Urinary bladder (tissue), 4 donors: Measurements from ENCODE around the gene IL17B. TPM values are rescaled to one million over a fixed set of nuclear protein-coding genes. Genes with fewer than 3 reads are reported as not detected.

Experiments used
- DNase-seq: peaks from one replicate; pipeline ENCODE4 v3.0.0-alpha.2; 2015; ENCODE audit errors: extremely low spot score
- H3K27ac ChIP-seq: one replicate; pipeline ENCODE4 v1.5.1; 2013; ENCODE audit warnings: low read depth, mild to moderate bottlenecking, moderate library complexity
- H3K36me3 ChIP-seq: one replicate; pipeline ENCODE4 v1.6.1; 2013; ENCODE audit warnings: mild to moderate bottlenecking, moderate library complexity; ENCODE audit not compliant: insufficient read depth
- H3K4me1 ChIP-seq: one replicate; pipeline ENCODE4 v1.6.1; 2013; ENCODE audit warnings: mild to moderate bottlenecking, moderate library complexity; ENCODE audit not compliant: insufficient read depth
- H3K4me3 ChIP-seq: one replicate; pipeline ENCODE4 v1.5.1; 2013; ENCODE audit warnings: low read depth, low read length
- WGBS: extraction: QIAGEN DNeasy Blood & Tissue Kit; methylation state at CpG from one replicate; pipeline ENCODE4 v1.1.7; 2013; 5-methylcytosine and 5-hydroxymethylcytosine counted together
- polyA plus RNA-seq: library from polyadenylated mRNA; stranded (reverse); fragments of 200-250 nt; gene quantifications from one replicate; pipeline ENCODE4 v1.2.3, GENCODE V29; 2013
- total RNA-seq: library from RNA; depleted of rRNA; stranded (reverse); fragments of >200 nt; gene quantifications from one replicate; pipeline ENCODE4 v1.2.3, GENCODE V29; 2014
- donor health status: healthy with polysubstance abuse.
- donor health status: healthy.

Gene IL17B
- total and polyA plus RNA-seq, 2 donors, result 3.7 to 8.9 TPM

- DNase-seq, result no peak
- H3K4me3 ChIP-seq, result peak overlapping the region; percentile 63
- H3K27ac ChIP-seq, result no peak overlapping the region
- WGBS, result 2% methylated on average over 18 of the region's 18 CpGs
- no peaks in the 10 kb centered on the region for H3K36me3 ChIP-seq
- H3K4me1 ChIP-seq, result no peaks in the 10 kb centered on the region
Observed at GRCh38 chr5:149358294-149358651, 20.8 kb downstream of the IL17B start.

GRCh38 chr5:149357370-149358293 is 21.5 kb downstream of the IL17B start, which contains the start of gene PCYOX1L:
Gene PCYOX1L (plus strand): TSS chr5:149358046. CDS start chr5:149358069, 23 bp downstream.
- H3K27ac ChIP-seq, result no peak within 1 kb of the TSS
- no peaks in the 10 kb centered on the region for H3K4me1 ChIP-seq
- peak; percentile 91 for DNase-seq
- H3K36me3 ChIP-seq, result no peaks in the 10 kb centered on the region
- 2% methylated on average over 61 of the region's 61 CpGs for WGBS
- peak within 1 kb of the TSS; percentile 63 for H3K4me3 ChIP-seq

- 96% methylated on average over 8 of the region's 8 CpGs for WGBS
- Histone ChIP-seq H3K4me1 (no peaks in the 10 kb centered on the region), H3K36me3 (no peaks in the 10 kb centered on the region), H3K27ac (no peak overlapping the region), H3K4me3 (no peak overlapping the region)
- no peak for DNase-seq
Observed at GRCh38 chr5:149356391-149356790, 22.7 kb downstream of the IL17B start.

- no peak overlapping the region for H3K4me3 ChIP-seq
- DNase-seq, result no peak
- no peak overlapping the region for H3K27ac ChIP-seq
- H3K36me3 ChIP-seq, result peaks cover under 1% of the 10 kb centered on the region
- H3K4me1 ChIP-seq, result no peaks in the 10 kb centered on the region
- WGBS, result 95% methylated on average over 1 of the region's 1 CpG
Observed at GRCh38 chr5:149355688-149356087, 23.4 kb downstream of the IL17B start.

- Histone ChIP-seq H3K4me3 (no peak overlapping the region), H3K36me3 (peaks cover 6% of the 10 kb centered on the region), H3K27ac (no peak overlapping the region), H3K4me1 (no peaks in the 10 kb centered on the region)
- DNase-seq, result no peak
- WGBS, result 95% methylated on average over 2 of the region's 2 CpGs
Observed at GRCh38 chr5:149353911-149354310, 25.2 kb downstream of the IL17B start.

- Histone ChIP-seq H3K27ac (no peak overlapping the region), H3K36me3 (peaks cover 6% of the 10 kb centered on the region), H3K4me1 (no peaks in the 10 kb centered on the region), H3K4me3 (no peak overlapping the region)
- no peak for DNase-seq
- WGBS, result 87% methylated on average over 4 of the region's 4 CpGs
Observed at GRCh38 chr5:149352169-149352568, 26.9 kb downstream of the IL17B start.

- Histone ChIP-seq H3K4me1 (no peaks in the 10 kb centered on the region), H3K36me3 (peaks cover 6% of the 10 kb centered on the region), H3K4me3 (no peak overlapping the region), H3K27ac (no peak overlapping the region)
- no peak for DNase-seq
- 88% methylated on average over 4 of the region's 4 CpGs for WGBS
Observed at GRCh38 chr5:149349382-149349781, 29.7 kb downstream of the IL17B start.

- Histone ChIP-seq H3K4me1 (no peaks in the 10 kb centered on the region), H3K4me3 (no peak overlapping the region), H3K27ac (no peak overlapping the region), H3K36me3 (peaks cover 6% of the 10 kb centered on the region)
- no peak for DNase-seq
- 73% methylated on average over 1 of the region's 1 CpG for WGBS
Observed at GRCh38 chr5:149348518-149348917, 30.6 kb downstream of the IL17B start.

- Histone ChIP-seq H3K27ac (peak overlapping the region; percentile 80), H3K4me3 (peak overlapping the region; percentile 78), H3K4me1 (no peaks in the 10 kb centered on the region), H3K36me3 (peaks cover 6% of the 10 kb centered on the region)
- WGBS, result under 1% methylated on average over 11 of the region's 11 CpGs
- DNase-seq, result no peak
Observed at GRCh38 chr5:149345892-149346222, 33.2 kb downstream of the IL17B start.

- Histone ChIP-seq H3K27ac (peak within 1 kb of the TSS; percentile 80), H3K4me1 (no peaks in the 10 kb centered on the region), H3K4me3 (peak within 1 kb of the TSS; percentile 78), H3K36me3 (peaks cover 4% of the 10 kb centered on the region)
- under 1% methylated on average over 54 of the region's 54 CpGs for WGBS
- peak; percentile 94 for DNase-seq
Observed at GRCh38 chr5:149345147-149345891, 33.8 kb downstream of the IL17B start, which contains the start of gene GRPEL2. Gene GRPEL2 (plus strand): TSS chr5:149345499. CDS start chr5:149345540, 41 bp downstream.

- Histone ChIP-seq H3K4me1 (no peaks in the 10 kb centered on the region), H3K27ac (no peak overlapping the region), H3K4me3 (no peak overlapping the region), H3K36me3 (peaks cover 2% of the 10 kb centered on the region)
- WGBS, result 87% methylated on average over 2 of the region's 2 CpGs
- DNase-seq, result no peak
Observed at GRCh38 chr5:149344151-149344550, 34.9 kb downstream of the IL17B start.

- Histone ChIP-seq H3K36me3 (peaks cover 2% of the 10 kb centered on the region), H3K27ac (no peak overlapping the region), H3K4me1 (no peaks in the 10 kb centered on the region), H3K4me3 (no peak overlapping the region)
- no peak for DNase-seq
Observed at GRCh38 chr5:149341876-149342275, 37.2 kb downstream of the IL17B start.

- Histone ChIP-seq H3K27ac (no peak overlapping the region), H3K4me1 (no peaks in the 10 kb centered on the region), H3K36me3 (peaks cover 2% of the 10 kb centered on the region), H3K4me3 (no peak overlapping the region)
- no peak for DNase-seq
- 41% methylated on average over 1 of the region's 1 CpG for WGBS
Observed at GRCh38 chr5:149340920-149341319, 38.2 kb downstream of the IL17B start.

GRCh38 chr5:149338364-149338763 is 40.7 kb downstream of the IL17B start:
- WGBS, result 52% methylated on average over 1 of the region's 1 CpG
- no peak overlapping the region for H3K4me3 ChIP-seq
- H3K36me3 ChIP-seq, result peaks cover 3% of the 10 kb centered on the region
- no peaks in the 10 kb centered on the region for H3K4me1 ChIP-seq
- DNase-seq, result no peak
- no peak overlapping the region for H3K27ac ChIP-seq
